ENCODE data around the gene PDGFB. TPM values are rescaled to one million over a fixed set of nuclear protein-coding genes. Genes with fewer than 3 reads are reported as not detected.

The PDGFB gene
- total RNA-seq, 1 donor from 2014 or later, result 79.6 TPM

GRCh38 chr22:39204216-39204615 lies 40.6 kb downstream of the PDGFB start:
- no peak overlapping the region for H3K4me3 ChIP-seq (ENCODE audit: low read depth, low read length)
- no peak for TF ChIP-seq CTCF (conservative IDR thresholded peaks at IDR 0.05; ENCODE audit: low read depth, low read length)
- DNase-seq (ENCODE audit: low read depth), result no peak

GRCh38 chr22:39197578-39197977 lies 47.2 kb downstream of the PDGFB start:
- TF ChIP-seq CTCF (conservative IDR thresholded peaks at IDR 0.05; ENCODE audit: low read depth, low read length), result no peak
- DNase-seq (ENCODE audit: low read depth), result no peak
- H3K4me3 ChIP-seq (ENCODE audit: low read depth, low read length), result no peak overlapping the region

- TF ChIP-seq CTCF (conservative IDR thresholded peaks at IDR 0.05; ENCODE audit: low read depth, low read length), result no peak
- DNase-seq (ENCODE audit: low read depth), result no peak
- no peak overlapping the region for H3K4me3 ChIP-seq (ENCODE audit: low read depth, low read length)
These were observed 50.7 kb downstream of the PDGFB start for GRCh38 chr22:39194098-39194497.

- no peak for TF ChIP-seq CTCF (conservative IDR thresholded peaks at IDR 0.05; ENCODE audit: low read depth, low read length)
- no peak for DNase-seq (ENCODE audit: low read depth)
- no peak overlapping the region for H3K4me3 ChIP-seq (ENCODE audit: low read depth, low read length)
These were observed 56.0 kb downstream of the PDGFB start for GRCh38 chr22:39188809-39189208.

GRCh38 chr22:39185601-39186012 lies 59.2 kb downstream of the PDGFB start:
- no peak for TF ChIP-seq CTCF (conservative IDR thresholded peaks at IDR 0.05; ENCODE audit: low read depth, low read length)
- no peak for DNase-seq (ENCODE audit: low read depth)
- H3K4me3 ChIP-seq (ENCODE audit: low read depth, low read length), result no peak overlapping the region

GRCh38 chr22:39184586-39185577 lies 59.9 kb downstream of the PDGFB start:
- no peak for TF ChIP-seq CTCF (conservative IDR thresholded peaks at IDR 0.05; ENCODE audit: low read depth, low read length)
- DNase-seq (ENCODE audit: low read depth), result no peak
- H3K4me3 ChIP-seq (ENCODE audit: low read depth, low read length), result peak overlapping the region; percentile 26
